Measurements from ENCODE around the gene FUT2. TPM values are rescaled to one million over a fixed set of nuclear protein-coding genes. Genes with fewer than 3 reads are reported as not detected.

Gene FUT2
- polyA plus RNA-seq, 2 of the 4 experiments (the other 2 are of a cell fraction): not detected

DNA sequence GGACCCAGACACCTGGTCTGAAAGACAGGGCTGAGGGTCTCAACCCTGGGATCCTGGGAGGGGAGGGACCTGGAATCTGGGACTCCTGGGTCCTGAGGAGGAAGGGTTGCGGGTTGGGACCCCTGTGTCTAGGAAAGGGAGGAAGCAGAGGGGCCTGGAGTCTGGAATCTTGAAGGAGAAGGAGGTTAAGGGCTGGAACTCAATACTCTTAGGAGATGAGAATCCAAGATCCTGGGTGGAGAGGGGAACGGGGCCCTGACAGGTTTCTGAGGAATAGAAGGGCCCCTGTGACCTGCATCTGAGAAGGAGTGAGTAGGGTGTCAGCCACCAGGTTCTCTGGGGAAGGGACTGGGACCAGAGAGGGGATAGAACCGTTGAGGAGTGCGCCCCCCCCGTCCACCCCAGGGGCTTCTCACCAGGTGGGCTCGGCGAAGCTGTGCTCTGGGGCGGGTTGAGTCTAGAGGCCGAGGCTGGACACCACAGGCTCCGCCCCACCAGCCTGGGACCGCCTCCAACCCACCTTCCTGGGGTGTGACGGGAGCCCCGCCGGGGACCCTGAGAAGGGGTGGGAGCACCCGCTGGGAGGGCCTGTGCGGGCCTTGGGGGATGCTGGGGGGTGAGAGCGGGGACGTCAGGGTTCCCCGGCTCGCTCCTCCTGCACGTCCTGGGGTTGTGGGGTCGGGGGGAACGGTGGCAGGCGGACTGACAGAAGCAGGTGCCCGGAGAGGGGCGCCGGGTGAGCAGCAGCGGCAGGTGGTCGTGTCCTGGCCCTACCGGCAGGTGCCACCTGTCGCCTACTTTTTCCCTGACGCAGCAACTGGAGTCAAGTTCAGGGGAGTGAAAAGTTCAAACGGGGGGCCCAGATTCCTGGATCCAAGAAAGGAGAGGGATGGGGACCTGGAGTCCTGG lies 23.7 kb downstream of the FUT2 start, which contains the start of gene MAMSTR:
Gene MAMSTR (minus strand): TSS at position 463 of the 909 bp plus-strand sequence. CDS start 694 bp downstream, outside the sequence.
- no peaks in the 10 kb centered on the region for H3K9me3 ChIP-seq
- ATAC-seq (no peak), FAIRE-seq (no peak), DNase-seq (ENCODE audit: low read depth in 1 of 2, low spot score in 1 of 2) (no peak)
- peaks cover 17% of the 10 kb centered on the region for H3K4me1 ChIP-seq
- peak within 1 kb of the TSS; percentile 81 to 88 for H3K27ac ChIP-seq
- TF ChIP-seq MAFK (IDR thresholded peaks at IDR 0.05; ENCODE audit: partially characterized antibody) (no peak), ZSCAN20 (CRISPR knock-in tag; IDR thresholded peaks at IDR 0.05) (no peak), HOXB5 (CRISPR knock-in tag; IDR thresholded peaks at IDR 0.05) (no peak), RARB (CRISPR knock-in tag; IDR thresholded peaks at IDR 0.05) (no peak), EHF (CRISPR knock-in tag; IDR thresholded peaks at IDR 0.05) (no peak), HOXB13 (CRISPR knock-in tag; IDR thresholded peaks at IDR 0.05; ENCODE audit: low read depth) (no peak), ESRRA (IDR thresholded peaks at IDR 0.05; ENCODE audit: borderline replicate concordance, low read length) (no peak), RNF2 (IDR thresholded peaks at IDR 0.05; ENCODE audit: borderline replicate concordance, low read depth) (no peak)
- TF ChIP-seq, protein P1, sequence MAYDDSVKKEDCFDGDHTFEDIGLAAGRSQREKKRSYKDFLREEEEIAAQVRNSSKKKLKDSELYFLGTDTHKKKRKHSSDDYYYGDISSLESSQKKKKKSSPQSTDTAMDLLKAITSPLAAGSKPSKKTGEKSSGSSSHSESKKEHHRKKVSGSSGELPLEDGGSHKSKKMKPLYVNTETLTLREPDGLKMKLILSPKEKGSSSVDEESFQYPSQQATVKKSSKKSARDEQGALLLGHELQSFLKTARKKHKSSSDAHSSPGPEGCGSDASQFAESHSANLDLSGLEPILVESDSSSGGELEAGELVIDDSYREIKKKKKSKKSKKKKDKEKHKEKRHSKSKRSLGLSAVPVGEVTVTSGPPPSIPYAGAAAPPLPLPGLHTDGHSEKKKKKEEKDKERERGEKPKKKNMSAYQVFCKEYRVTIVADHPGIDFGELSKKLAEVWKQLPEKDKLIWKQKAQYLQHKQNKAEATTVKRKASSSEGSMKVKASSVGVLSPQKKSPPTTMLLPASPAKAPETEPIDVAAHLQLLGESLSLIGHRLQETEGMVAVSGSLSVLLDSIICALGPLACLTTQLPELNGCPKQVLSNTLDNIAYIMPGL (CRISPR knock-in tag; IDR thresholded peaks at IDR 0.05; ENCODE audit: borderline replicate concordance): no peak
- TF ChIP-seq, protein P2, sequence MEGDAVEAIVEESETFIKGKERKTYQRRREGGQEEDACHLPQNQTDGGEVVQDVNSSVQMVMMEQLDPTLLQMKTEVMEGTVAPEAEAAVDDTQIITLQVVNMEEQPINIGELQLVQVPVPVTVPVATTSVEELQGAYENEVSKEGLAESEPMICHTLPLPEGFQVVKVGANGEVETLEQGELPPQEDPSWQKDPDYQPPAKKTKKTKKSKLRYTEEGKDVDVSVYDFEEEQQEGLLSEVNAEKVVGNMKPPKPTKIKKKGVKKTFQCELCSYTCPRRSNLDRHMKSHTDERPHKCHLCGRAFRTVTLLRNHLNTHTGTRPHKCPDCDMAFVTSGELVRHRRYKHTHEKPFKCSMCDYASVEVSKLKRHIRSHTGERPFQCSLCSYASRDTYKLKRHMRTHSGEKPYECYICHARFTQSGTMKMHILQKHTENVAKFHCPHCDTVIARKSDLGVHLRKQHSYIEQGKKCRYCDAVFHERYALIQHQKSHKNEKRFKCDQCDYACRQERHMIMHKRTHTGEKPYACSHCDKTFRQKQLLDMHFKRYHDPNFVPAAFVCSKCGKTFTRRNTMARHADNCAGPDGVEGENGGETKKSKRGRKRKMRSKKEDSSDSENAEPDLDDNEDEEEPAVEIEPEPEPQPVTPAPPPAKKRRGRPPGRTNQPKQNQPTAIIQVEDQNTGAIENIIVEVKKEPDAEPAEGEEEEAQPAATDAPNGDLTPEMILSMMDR (IDR thresholded peaks at IDR 0.05): no peak
- TF ChIP-seq, protein P3, sequence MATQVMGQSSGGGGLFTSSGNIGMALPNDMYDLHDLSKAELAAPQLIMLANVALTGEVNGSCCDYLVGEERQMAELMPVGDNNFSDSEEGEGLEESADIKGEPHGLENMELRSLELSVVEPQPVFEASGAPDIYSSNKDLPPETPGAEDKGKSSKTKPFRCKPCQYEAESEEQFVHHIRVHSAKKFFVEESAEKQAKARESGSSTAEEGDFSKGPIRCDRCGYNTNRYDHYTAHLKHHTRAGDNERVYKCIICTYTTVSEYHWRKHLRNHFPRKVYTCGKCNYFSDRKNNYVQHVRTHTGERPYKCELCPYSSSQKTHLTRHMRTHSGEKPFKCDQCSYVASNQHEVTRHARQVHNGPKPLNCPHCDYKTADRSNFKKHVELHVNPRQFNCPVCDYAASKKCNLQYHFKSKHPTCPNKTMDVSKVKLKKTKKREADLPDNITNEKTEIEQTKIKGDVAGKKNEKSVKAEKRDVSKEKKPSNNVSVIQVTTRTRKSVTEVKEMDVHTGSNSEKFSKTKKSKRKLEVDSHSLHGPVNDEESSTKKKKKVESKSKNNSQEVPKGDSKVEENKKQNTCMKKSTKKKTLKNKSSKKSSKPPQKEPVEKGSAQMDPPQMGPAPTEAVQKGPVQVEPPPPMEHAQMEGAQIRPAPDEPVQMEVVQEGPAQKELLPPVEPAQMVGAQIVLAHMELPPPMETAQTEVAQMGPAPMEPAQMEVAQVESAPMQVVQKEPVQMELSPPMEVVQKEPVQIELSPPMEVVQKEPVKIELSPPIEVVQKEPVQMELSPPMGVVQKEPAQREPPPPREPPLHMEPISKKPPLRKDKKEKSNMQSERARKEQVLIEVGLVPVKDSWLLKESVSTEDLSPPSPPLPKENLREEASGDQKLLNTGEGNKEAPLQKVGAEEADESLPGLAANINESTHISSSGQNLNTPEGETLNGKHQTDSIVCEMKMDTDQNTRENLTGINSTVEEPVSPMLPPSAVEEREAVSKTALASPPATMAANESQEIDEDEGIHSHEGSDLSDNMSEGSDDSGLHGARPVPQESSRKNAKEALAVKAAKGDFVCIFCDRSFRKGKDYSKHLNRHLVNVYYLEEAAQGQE (IDR thresholded peaks at IDR 0.05): no peak
- H3K4me3 ChIP-seq: peak within 1 kb of the TSS; percentile 53
- ChIA-PET CTCF (interaction anchor here (1.5 kb wide), 1 partner anchor 44 kb away, joined by 4 read pairs; no protein-coding TSS in a partner anchor), POLR2A (interaction anchor here (1.2 kb wide), 1 partner anchor 180 kb away, joined by 3 read pairs; no protein-coding TSS in a partner anchor)
- WGBS (ENCODE audit: missing lambda C conversion rate): 91% methylated on average over 19 of the region's 33 CpGs
- H3K4me2 ChIP-seq: peak within 1 kb of the TSS; percentile 80

- no peak for DNase-seq (ENCODE audit: low read depth in 1 of 2, low spot score in 1 of 2)
- Histone ChIP-seq H3K4me1 (peaks cover 15% of the 10 kb centered on the region), H3K4me3 (peak overlapping the region; percentile 53), H3K9me3 (no peaks in the 10 kb centered on the region), H3K27ac (peak overlapping the region; percentile 81 to 88), H3K4me2 (peak overlapping the region; percentile 80)
- no peak for FAIRE-seq
- 33% methylated on average over 12 of the region's 12 CpGs for WGBS (ENCODE audit: missing lambda C conversion rate)
- CTCF ChIA-PET: interaction anchor here (0.6 to 2.2 kb wide), 5 partner anchors 19 to 74 kb away, joined by 3 to 11 read pairs (median 4); partner anchors contain the start of gene CA11
- peak; percentile 12 to 13 for ATAC-seq
- POLR2A ChIA-PET: interaction anchor here (0.6 to 1.7 kb wide), 8 partner anchors 15 to 356 kb away, joined by 3 to 10 read pairs (median 4); partner anchors contain the start of genes IZUMO1, SYNGR4 and TMEM143
- TF ChIP-seq ATOH8 (CRISPR knock-in tag; IDR thresholded peaks at IDR 0.05; ENCODE audit: low read depth) (no peak), TFCP2L1 (CRISPR knock-in tag; IDR thresholded peaks at IDR 0.05) (no peak), HOXB5 (CRISPR knock-in tag; IDR thresholded peaks at IDR 0.05) (no peak), POLR2AphosphoS2 (conservative IDR thresholded peaks at IDR 0.05; ENCODE audit: low read length) (no peak), RCOR1 (IDR thresholded peaks at IDR 0.05; ENCODE audit: low read depth, low read length) (no peak), KDM5A (IDR thresholded peaks at IDR 0.05) (no peak), CEBPB (IDR thresholded peaks at IDR 0.05) (no peak)
- TF ChIP-seq, protein P2 (IDR thresholded peaks at IDR 0.05): no peak
- TF ChIP-seq, protein P4, sequence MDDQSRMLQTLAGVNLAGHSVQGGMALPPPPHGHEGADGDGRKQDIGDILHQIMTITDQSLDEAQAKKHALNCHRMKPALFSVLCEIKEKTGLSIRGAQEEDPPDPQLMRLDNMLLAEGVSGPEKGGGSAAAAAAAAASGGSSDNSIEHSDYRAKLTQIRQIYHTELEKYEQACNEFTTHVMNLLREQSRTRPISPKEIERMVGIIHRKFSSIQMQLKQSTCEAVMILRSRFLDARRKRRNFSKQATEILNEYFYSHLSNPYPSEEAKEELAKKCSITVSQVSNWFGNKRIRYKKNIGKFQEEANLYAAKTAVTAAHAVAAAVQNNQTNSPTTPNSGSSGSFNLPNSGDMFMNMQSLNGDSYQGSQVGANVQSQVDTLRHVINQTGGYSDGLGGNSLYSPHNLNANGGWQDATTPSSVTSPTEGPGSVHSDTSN (IDR thresholded peaks at IDR 0.05): no peak
- TF ChIP-seq, protein P5, sequence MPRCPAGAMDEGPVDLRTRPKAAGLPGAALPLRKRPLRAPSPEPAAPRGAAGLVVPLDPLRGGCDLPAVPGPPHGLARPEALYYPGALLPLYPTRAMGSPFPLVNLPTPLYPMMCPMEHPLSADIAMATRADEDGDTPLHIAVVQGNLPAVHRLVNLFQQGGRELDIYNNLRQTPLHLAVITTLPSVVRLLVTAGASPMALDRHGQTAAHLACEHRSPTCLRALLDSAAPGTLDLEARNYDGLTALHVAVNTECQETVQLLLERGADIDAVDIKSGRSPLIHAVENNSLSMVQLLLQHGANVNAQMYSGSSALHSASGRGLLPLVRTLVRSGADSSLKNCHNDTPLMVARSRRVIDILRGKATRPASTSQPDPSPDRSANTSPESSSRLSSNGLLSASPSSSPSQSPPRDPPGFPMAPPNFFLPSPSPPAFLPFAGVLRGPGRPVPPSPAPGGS (IDR thresholded peaks at IDR 0.05): no peak
Observed at GRCh38 chr19:48720251-48720612, 24.5 kb downstream of the FUT2 start.

Measured in A549 (cell line).